Breast epithelium (tissue), 4 donors: ENCODE data around the gene LRRTM4. TPM values are rescaled to one million over a fixed set of nuclear protein-coding genes. Genes with fewer than 3 reads are reported as not detected.
"Not testable (repeated sequence)": the region's sequence is repeated elsewhere in the genome, so short reads cannot be mapped to it uniquely, and the experiment has no call there.

Source experiments
- DNase-seq, 2 donors: peaks; one replicate each; pipeline ENCODE4 v3.0.0-alpha.2; 2019; ENCODE audit warnings: low spot score in 2 of 2
- H3K27ac ChIP-seq, 2 donors: fragments of 200-600 bp; sonication (generic) in 1 of 2; one replicate each; pipeline ENCODE4 v1.5.1; 2016 to 2019; ENCODE audit warnings: mild to moderate bottlenecking in 1 of 2
- H3K27me3 ChIP-seq, 2 donors: fragments of 200-600 bp; sonication (generic) in 1 of 2; one replicate each; pipeline versions ENCODE4 v1.5.1 to v1.6.0; 2017 to 2019; ENCODE audit warnings: control low read depth in 1 of 2, mild to moderate bottlenecking in 1 of 2
- H3K36me3 ChIP-seq: fragments of 200-600 bp; one replicate; pipeline ENCODE4 v1.5.1; 2019
- H3K4me1 ChIP-seq, 2 donors: fragments of 200-600 bp; sonication (generic); one replicate each; pipeline ENCODE4 v1.5.1; 2016 to 2019; ENCODE audit warnings: control low read depth in 1 of 2
- H3K4me3 ChIP-seq, 3 donors: fragments of 200-600 bp; sonication (generic); 1 replicate in 2 of 3; 2 replicates in 1 of 3; pipeline ENCODE4 v1.5.1; 2016 to 2019; ENCODE audit warnings: mild to moderate bottlenecking in 3 of 3, moderate library complexity in 2 of 3
- H3K9me3 ChIP-seq, 2 donors: fragments of 200-600 bp; sonication (generic) in 1 of 2; one replicate each; pipeline ENCODE4 v1.5.1; 2016 to 2019; ENCODE audit warnings: control low read depth in 1 of 2
- POLR2A ChIP-seq: fragments of 450-650 bp; IDR thresholded peaks from one replicate; pipeline ENCODE4 v1.6.1; 2016; ENCODE audit warnings: antibody characterized with exemption, mild to moderate bottlenecking, moderate library complexity
- POLR2AphosphoS5 ChIP-seq, 3 donors: sonication (generic); formaldehyde crosslinking; IDR thresholded peaks; one replicate each; pipeline ENCODE4 v1.6.1; 2017; ENCODE audit warnings: antibody characterized with exemption in 3 of 3
- intact Hi-C: fragments of 100-400 bp; cut with DNase I; formaldehyde crosslinking; loops from one replicate; pipeline ENCODE4 v1.15.1; 2023; ENCODE audit warnings: low total_unique reads
- total RNA-seq, 3 donors: library from RNA; depleted of rRNA; stranded (reverse); fragments of >200 nt; gene quantifications; one replicate each; pipeline ENCODE4 v1.1.0, GENCODE V29; 2016
- TF ChIP-seq, protein P1 (sequence below), 3 donors: fragments of 450-650 bp; IDR thresholded peaks; one replicate each; pipeline ENCODE4 v1.5.1; 2016 to 2017; ENCODE audit warnings: antibody characterized with exemption in 3 of 3, mild to moderate bottlenecking in 3 of 3, moderate library complexity in 3 of 3

LRRTM4 gene
- total RNA-seq, 3 donors from 2014 or later, result 0.16 to 1.6 TPM; not detected in 1

DNA sequence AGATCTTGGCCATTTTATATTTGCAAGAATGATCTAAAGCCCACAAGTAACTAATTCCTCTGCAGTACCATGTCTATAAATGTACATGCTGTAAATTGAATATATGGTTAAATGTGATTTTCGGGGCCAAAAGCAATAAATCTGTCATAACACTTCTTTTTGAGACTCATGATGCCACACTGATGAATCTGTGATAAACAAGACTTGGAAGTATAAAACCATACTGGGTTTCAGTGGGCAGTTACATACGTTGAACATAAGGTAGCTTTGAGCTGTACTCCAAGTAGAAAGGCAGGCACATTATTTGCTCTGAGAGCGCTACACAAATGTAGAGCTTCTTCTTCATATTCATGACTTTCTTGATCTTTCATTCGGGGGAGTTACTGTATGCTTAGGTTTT, 792.2 kb downstream of the LRRTM4 start:
- TF ChIP-seq, protein P1, sequence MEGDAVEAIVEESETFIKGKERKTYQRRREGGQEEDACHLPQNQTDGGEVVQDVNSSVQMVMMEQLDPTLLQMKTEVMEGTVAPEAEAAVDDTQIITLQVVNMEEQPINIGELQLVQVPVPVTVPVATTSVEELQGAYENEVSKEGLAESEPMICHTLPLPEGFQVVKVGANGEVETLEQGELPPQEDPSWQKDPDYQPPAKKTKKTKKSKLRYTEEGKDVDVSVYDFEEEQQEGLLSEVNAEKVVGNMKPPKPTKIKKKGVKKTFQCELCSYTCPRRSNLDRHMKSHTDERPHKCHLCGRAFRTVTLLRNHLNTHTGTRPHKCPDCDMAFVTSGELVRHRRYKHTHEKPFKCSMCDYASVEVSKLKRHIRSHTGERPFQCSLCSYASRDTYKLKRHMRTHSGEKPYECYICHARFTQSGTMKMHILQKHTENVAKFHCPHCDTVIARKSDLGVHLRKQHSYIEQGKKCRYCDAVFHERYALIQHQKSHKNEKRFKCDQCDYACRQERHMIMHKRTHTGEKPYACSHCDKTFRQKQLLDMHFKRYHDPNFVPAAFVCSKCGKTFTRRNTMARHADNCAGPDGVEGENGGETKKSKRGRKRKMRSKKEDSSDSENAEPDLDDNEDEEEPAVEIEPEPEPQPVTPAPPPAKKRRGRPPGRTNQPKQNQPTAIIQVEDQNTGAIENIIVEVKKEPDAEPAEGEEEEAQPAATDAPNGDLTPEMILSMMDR (IDR thresholded peaks at IDR 0.05), result no peak
- TF ChIP-seq POLR2A (no peak), POLR2AphosphoS5 (IDR thresholded peaks at IDR 0.05) (no peak)
- Histone ChIP-seq H3K4me3 (no peak overlapping the region), H3K9me3 (no peaks in the 10 kb centered on the region), H3K27ac (no peak overlapping the region), H3K4me1 (no peaks in the 10 kb centered on the region), H3K27me3 (no peaks in the 10 kb centered on the region), H3K36me3 (no peaks in the 10 kb centered on the region)
- DNase-seq, result no peak
- intact Hi-C loops, result no loop called here

DNA sequence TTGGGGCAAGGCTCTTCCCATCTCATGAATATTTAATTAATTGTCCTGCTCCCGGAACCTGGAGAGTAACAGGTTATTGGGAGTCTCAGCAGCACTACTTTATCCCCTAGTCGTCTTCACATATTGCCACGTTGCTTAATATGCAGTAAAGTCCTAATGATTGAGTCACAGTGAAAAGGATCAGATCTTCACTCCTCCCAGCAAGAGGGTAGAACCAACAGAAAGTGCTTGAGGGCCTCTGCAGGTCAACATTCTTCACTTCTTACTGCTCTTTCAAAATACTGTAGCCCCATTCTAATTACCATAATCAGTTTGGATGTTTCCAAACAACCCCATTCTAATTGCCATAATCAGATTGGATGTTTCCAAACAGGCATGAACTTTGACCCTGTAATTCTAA, 801.0 kb downstream of the LRRTM4 start:
- no peak overlapping the region for H3K27ac ChIP-seq
- DNase-seq, result no peak
- TF ChIP-seq, protein P1 (IDR thresholded peaks at IDR 0.05), result no peak
- no peak for TF ChIP-seq POLR2A
- TF ChIP-seq POLR2AphosphoS5 (IDR thresholded peaks at IDR 0.05), result no peak
- H3K36me3 ChIP-seq, result no peaks in the 10 kb centered on the region
- no peaks in the 10 kb centered on the region for H3K9me3 ChIP-seq
- no peaks in the 10 kb centered on the region for H3K27me3 ChIP-seq
- no peak overlapping the region for H3K4me3 ChIP-seq
- intact Hi-C loops, result no loop called here
- H3K4me1 ChIP-seq, result no peaks in the 10 kb centered on the region

DNA sequence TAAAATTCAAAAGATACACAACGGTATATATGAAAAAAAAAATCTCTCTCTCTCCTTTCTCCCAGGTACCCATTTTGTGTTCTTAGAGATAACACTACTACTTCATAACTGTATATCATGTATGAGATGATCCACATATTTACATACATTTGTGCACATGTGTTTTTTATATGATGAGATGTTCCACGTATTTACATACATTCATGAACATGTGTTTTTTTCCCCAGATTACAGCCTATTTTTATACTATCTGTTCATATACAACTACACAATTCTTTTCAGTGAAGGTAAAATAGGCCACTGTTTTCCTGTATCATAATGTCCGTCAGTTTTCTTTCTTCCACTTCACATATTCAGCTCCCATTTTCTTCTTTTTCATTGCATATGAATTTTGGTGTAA, 808.9 kb downstream of the LRRTM4 start:
- H3K9me3 ChIP-seq, result no peaks in the 10 kb centered on the region
- H3K27ac ChIP-seq, result no peak overlapping the region
- H3K4me1 ChIP-seq, result no peaks in the 10 kb centered on the region
- intact Hi-C loops, result loop anchor here (5.0 kb wide), 1 partner anchor 36 kb away; no protein-coding TSS in a partner anchor
- no peaks in the 10 kb centered on the region for H3K27me3 ChIP-seq
- no peak overlapping the region for H3K4me3 ChIP-seq
- no peaks in the 10 kb centered on the region for H3K36me3 ChIP-seq
- no peak for DNase-seq
- TF ChIP-seq POLR2A, result no peak
- TF ChIP-seq, protein P1 (IDR thresholded peaks at IDR 0.05), result no peak
- no peak for TF ChIP-seq POLR2AphosphoS5 (IDR thresholded peaks at IDR 0.05)

DNA sequence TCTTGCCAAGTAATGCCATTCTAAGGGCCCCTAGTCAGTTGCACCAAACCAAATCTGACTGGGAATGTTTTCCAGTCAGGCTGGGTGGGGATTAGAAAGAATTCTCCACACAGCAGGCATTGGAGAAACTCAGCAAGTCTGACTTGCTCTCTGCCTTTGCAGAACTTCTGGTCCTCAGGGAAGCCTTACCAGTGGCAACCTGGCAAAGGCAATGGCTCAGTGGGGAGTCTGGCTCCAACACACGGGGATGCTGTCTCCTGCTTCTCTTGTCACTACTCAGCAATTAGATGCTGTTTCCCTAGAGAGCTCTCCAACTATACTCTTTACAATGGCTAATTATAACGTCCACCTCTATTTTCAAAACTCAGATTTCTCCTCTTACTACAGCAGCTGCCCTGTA, 810.7 kb downstream of the LRRTM4 start:
- no peak for DNase-seq
- TF ChIP-seq, protein P1 (IDR thresholded peaks at IDR 0.05), result no peak
- Histone ChIP-seq H3K4me1 (no peaks in the 10 kb centered on the region), H3K9me3 (no peaks in the 10 kb centered on the region), H3K36me3 (no peaks in the 10 kb centered on the region), H3K27ac (no peak overlapping the region), H3K27me3 (no peaks in the 10 kb centered on the region), H3K4me3 (no peak overlapping the region)
- intact Hi-C loops, result loop anchor here (5.0 kb wide), 1 partner anchor 34 kb away; no protein-coding TSS in a partner anchor

DNA sequence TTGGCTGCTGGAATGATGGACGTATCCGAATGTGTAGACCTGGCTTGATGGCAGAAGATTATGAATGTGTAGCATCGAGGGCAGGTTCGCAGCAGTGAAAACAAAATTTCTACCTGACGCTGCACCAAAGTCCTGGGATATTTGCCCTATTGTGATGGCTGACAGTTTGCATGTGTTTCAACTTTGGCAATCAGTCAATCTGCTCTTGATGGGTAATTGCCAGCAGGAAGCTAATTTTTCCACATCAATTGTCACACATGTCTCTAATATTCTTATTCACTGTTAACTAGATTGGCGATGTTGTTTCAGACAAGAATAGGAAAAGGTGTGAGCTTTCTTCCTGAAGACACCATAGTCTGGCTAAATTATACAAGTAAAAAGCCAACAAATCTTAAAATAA, 821.3 kb downstream of the LRRTM4 start:
- Histone ChIP-seq H3K4me1 (no peaks in the 10 kb centered on the region), H3K27ac (no peak overlapping the region), H3K9me3 (no peaks in the 10 kb centered on the region), H3K36me3 (no peaks in the 10 kb centered on the region), H3K27me3 (no peaks in the 10 kb centered on the region), H3K4me3 (no peak overlapping the region)
- no peak for DNase-seq
- intact Hi-C loops, result no loop called here
- TF ChIP-seq POLR2A (no peak), POLR2AphosphoS5 (IDR thresholded peaks at IDR 0.05) (no peak)
- TF ChIP-seq, protein P1 (IDR thresholded peaks at IDR 0.05), result no peak

DNA sequence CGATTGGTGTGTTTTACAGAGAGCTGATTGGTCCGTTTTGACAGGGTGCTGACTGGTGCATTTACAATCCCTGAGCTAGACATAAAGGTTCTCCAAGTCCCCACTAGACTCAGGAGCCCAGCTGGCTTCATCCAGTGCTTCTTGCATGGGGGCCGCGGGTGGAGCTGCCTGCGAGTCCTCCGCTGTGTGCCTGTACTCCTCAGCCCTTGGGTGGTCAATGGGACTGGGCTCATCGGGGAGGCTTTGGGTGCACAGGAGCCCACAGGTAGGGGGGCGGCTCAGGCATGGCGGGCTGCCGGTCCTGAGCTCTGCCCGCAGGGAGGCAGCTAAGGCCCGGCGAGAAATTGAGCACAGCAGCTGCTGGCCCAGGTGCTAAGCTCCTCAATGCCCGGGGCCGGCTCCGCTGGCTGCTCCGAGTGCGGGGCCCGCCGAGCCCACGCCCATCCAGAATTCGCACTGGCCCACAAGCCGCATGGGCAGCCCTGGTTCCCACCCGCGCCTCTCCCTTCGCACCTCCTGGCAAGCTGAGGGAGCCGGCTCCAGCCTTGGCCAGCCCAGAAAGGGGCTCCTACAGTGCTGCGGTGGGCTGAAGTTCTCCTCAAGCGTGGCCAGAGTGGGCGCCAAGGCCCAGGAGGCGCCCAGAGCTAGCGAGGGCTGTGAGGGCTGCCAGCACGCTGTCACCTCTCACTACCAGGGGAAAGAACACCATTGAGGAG, 824.0 kb downstream of the LRRTM4 start:
- H3K27ac ChIP-seq, H3K4me3 ChIP-seq, intact Hi-C loops, DNase-seq, H3K36me3 ChIP-seq, H3K27me3 ChIP-seq, H3K9me3 ChIP-seq, H3K4me1 ChIP-seq: not testable (repeated sequence)
